Dedifferentiated amniotic fluid mesenchymal stem cell (primary cell): ENCODE results near the gene TBC1D13.
A peak's percentile ranks its signal among the peaks of the same experiment; 100 is the strongest.
"Not testable (repeated sequence)": the region's sequence is repeated elsewhere in the genome, so short reads cannot be mapped to it uniquely, and the experiment has no call there.

Source experiments
- DNase-seq: peaks from one replicate; pipeline ENCODE4 v3.0.0-alpha.2; 2016; ENCODE audit errors: extremely low spot score

TBC1D13 gene

DNA sequence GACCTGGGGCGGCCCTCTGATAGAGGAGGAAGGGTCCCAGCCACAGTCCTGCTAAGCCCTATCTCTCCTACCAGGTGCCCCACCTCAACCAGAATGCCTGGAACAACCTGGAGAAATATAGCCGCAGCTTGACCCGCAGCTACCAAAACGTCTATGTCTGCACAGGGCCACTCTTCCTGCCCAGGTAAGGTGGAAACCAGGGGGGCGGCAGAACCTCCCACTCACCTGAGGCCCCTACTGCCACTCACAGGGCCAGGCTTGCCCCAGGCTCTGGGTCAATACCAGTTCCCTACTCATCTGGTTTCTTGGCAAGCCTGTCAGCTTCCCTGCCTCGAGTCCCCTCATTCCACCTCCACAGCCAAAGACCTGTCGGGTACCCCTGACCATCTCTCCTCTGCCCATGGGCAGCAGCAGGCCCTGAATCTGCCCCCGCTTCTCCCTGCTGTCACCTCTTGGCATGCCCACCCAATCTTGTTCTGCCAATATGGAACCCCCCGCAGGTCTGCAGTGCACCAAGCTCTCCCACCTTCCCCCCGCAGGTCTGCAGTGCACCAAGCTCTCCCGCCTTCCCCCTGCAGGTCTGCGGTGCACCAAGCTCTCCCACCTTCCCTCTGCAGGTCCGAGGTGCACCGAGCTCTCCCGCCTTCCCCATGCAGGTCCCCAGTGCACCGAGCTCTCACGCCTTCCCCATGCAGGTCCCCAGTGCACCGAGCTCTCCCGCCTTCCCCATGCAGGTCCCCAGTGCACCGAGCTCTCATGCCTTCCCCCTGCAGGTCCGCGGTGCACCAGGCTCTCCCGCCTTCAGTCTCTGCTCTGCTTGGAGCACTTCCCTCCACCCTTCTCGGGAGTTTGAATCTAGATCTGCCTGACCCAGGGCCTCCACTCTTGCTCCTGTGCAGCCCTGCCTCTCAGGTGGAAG is 33.9 kb downstream of the TBC1D13 start:
- no peak for DNase-seq

DNA sequence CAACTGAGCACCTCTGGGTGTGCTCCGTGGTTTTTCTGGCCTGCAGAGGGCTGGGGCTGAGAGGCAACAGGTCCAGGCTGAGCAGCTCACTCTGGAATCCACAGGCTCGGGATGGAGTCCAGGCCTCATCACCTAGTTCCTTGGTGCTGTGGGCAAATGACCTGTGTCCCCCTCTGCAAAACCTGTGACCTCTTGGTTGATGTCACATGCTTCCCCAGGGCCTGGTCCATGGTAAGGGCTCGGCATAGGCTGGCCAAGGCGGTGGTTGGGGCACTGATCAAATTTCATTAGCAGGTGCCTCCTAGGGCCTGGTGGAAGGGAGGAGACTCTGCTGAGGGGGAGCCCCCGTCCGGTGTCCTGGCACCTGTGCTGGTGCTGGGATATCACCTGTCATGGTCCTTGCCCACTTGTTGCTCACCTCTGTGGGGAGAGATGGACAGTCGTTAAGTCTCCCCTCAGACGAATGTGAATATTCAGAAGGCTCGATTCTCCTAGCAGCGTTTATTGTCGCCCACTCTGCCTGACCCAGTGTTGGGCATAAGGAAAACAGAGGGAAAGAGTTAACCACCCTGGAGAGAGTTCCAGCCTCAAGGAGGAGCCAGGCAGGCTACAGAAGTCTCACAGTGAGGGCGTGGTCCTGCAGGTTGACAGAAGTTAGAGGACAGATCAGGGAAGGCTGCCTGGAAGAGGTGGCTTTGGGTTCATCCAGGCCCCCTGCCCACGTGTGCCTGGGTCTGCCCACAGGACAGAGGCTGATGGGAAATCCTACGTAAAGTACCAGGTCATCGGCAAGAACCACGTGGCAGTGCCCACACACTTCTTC is 34.7 kb downstream of the TBC1D13 start:
- no peak for DNase-seq

DNA sequence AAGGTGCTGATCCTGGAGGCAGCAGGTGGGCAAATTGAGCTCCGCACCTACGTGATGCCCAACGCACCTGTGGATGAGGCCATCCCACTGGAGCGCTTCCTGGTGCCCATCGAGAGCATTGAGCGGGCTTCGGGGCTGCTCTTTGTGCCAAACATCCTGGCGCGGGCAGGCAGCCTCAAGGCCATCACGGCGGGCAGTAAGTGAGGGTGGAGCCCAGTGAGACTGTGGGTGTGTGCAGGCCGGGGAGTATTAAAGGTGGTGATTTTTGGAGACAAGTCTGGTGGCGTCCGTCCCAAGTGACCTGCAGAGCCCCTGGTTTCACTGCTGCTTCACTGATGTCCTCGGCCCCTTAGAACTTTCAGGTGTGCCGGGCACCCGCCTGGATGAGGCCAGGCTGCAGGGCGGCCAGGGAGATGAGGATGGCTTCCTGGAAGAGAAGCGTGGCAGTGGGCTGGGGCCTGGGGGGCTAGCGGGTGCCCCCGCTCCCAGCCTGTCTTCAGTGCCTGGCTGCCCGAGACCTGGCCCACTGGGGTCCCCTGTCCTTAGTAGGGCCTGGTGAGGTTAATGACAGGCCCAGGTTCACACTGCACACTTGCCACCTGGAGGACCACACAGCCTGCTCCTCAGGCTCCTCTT is 35.5 kb downstream of the TBC1D13 start:
- DNase-seq, result no peak

DNA sequence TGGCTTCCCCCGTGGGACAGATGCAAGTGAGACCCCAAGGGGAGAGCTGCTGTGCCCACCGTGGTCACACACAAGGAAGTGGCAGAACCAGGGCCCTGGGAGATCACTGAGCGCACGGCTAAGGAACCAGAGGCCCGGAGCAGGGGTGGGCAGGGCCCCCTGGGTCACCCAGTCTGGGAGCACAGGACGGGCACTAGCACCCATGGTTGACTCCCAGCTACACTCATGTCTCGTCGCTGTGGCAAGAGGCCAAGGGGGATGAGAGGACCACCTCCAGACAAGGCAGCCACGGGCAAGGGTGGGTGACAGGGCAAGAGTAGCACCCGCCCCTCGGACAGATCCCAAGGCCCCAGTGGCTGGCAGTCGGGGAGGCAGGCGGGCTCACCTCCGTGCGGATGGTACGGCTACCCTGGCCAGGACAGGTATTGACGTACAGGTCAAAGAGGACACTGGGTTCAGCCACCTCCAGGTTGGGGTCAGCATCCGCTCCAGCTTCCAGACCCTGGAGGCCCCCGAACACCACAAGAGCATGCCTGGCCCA is 36.4 kb downstream of the TBC1D13 start:
- DNase-seq, result no peak

DNA sequence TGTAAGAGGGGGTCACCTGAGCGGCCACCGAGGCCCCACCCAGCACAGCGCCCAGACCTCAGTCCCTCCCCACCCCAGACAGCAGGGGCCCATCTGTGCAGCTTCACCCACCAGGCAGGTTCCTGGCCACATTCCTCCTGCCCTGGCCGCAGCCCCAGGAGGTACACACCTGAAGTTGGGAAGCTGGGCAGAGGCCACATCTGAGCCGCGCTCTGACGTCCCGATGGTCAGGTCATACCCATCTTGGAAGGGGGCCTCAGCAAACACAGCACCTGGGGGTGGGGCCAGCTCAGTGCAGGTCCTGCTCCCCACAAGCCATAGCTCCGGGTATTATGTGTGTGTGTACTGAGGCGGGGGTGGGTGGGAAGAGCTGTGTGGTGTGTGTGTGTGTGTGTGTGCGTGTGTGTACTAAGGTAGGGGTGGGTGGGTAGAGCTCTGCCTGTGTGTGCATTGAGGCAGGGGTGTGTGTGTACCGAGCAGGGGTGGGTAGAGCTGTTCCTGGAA is 36.9 kb downstream of the TBC1D13 start:
- no peak for DNase-seq

DNA sequence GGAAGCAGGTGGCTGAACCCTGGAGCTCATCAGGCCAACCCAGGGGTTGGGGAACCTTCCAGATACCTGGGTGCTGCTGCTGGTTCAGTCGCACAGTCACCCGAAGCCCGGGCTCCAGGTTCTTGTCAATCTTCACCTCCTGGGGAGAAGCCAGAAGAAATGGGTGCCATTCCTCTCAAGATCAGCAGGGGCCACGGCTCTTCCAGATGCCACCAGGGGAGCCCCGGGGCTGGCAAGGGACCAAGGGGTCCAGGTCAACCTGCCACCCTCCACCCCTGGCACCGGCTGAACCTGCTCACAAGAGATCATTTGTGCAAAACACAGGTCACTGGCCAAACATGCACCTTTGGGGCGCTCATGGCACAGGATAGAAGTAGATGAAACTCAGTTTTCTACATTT is 37.9 kb downstream of the TBC1D13 start:
- no peak for DNase-seq

DNA sequence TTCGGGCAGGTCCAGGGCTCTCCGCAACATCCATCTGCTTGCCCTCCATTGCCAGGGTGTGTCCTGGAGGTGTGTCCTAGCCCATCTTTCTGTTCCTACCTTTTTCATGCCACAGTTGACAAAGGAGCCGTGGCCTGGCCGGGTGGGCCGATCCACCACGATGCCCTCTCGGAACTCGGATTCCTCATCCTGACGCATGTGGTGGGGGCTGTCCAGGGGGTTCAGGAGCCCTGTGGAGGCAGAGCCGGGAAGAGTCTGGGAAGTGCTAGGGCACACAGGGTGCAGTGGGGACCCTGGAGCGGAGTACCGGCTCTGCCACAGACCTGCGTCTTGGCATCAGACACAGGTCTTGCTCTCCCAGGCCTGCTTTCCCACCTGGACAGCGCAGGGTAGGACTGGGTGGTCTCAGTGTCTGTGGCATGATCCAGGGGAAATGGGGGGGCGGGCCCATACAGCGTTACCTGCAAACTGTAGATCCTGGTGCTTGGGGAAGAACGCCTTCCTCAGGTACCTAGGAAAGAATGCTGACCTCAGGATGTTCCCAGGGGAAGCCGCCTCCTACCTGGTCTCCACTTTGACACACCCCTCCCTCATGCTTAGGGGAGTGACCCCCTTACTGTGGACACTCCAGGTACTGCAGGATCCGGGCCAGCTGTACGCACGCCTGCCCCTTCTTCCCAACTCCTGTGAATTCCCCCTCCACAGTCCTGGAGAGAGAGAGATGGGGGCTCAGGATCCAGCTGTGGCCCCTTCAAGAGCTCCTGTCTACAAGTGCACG is 39.1 kb downstream of the TBC1D13 start:
- no peak for DNase-seq

DNA sequence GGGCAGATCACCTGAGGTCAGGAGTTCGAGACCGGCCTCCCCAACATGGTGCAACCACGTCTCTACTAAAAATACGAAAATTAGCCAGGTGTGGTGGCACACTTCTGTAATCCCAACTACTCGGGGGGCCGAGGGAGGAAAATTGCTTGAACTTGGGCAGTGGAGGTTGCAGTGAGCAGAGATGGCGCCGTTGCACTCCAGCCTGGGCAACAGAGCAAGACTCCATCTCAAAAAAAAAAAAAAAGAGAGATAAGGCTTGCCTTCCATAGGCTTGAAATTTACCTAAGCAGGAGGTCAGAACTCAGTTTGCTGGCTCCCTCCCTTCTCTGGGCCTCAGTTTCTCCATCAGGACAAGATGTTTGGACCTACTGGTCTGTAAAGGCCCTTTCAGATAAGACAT is 41.2 kb downstream of the TBC1D13 start:
- no peak for DNase-seq

DNA sequence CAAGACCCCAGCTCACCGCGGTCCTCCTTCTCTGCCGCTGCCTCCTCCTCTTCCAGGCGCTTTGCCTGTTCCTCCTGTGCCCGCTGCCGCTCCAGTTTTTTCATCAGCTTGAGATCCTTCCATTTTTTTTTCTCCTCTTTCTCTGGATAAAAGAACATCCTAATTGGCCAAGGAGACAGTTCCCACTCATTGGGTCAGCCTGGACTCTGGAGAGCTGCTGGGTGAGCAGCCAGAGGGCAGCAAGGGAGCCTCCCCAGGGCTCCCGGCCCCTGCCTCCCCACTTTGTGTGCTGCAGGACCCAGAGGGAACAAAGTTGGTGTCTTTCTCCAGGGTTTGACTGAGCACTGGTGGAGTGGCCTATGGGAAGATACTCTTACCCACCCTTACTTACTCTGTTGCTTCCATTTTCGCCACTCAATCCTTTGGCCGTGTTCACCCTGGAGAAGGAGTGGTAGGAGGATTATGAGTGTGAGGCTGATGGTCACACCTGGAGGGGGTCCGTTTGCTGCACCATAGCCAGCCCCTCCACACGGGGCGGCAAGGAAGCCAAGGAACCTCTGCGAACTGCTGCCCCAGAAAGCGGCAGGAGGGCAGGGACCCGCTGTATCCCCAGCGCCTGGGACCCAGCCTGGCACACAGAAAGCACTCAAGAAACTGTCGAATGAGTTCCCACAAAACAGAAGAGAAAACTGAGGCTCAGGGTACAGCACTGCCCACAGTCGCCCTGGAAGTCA is 41.8 kb downstream of the TBC1D13 start:
- no peak for DNase-seq

DNA sequence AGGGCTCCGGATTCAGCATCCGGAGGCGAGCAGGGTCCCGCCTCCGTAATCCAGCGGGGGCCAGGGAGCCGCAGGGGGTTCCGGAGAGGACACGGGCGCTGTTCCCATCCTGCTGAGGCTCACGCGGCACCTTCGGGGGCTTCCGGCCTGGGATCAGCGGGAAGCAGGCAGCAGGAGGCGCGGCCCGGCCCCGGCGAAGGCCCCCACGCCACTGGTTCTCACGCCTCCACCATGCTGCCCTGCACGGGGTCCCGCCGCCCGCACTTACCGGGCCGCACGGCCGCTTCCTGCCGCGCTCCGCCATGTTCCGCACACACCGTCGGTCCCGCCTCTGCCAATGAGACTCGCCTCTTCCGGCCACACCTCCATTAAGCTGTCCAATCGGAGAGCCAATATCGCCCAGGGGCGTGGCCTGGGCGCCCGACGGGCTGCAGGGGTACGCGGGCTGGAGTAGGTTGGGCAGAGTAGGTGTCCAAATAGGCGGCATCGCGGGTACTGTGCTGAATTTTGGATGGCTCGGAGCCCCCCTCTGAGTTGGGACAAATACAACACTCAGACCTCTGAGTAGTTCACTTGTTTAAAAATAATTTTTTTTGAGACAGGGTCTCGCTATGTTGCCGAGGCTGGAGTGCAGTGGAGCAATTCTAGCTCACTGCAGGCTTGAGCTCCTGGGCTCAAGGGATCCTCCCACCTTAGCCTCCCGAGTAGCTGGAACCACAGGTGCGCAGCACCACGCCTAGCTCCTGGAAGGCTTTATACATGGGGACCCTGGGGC is 42.6 kb downstream of the TBC1D13 start, which contains the start of gene SPOUT1:
Gene SPOUT1 (minus strand): TSS at position 318 of the 775 bp plus-strand sequence. CDS start 14 bp downstream, at position 304.
- peak; percentile 91 for DNase-seq

DNA sequence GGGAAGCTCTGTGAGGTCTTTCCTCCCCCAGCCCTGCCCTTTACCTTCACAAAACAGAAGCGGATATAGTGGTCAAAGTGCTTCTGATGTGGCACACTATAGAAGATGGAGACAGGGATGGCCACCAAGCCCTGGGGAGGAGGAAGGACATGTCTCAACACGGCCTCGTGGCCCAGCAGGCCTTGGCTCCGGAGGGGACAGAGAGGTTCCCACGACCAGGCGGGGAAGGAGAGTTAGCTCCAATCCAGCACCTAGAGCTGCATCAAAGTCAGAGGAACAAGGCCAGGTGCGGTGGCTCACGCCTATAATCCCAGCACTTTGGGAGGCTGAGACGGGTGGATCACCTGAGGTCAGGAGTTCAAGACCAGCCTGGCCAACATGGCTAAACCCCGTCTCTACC is 46.6 kb downstream of the TBC1D13 start:
- DNase-seq, result no peak

DNA sequence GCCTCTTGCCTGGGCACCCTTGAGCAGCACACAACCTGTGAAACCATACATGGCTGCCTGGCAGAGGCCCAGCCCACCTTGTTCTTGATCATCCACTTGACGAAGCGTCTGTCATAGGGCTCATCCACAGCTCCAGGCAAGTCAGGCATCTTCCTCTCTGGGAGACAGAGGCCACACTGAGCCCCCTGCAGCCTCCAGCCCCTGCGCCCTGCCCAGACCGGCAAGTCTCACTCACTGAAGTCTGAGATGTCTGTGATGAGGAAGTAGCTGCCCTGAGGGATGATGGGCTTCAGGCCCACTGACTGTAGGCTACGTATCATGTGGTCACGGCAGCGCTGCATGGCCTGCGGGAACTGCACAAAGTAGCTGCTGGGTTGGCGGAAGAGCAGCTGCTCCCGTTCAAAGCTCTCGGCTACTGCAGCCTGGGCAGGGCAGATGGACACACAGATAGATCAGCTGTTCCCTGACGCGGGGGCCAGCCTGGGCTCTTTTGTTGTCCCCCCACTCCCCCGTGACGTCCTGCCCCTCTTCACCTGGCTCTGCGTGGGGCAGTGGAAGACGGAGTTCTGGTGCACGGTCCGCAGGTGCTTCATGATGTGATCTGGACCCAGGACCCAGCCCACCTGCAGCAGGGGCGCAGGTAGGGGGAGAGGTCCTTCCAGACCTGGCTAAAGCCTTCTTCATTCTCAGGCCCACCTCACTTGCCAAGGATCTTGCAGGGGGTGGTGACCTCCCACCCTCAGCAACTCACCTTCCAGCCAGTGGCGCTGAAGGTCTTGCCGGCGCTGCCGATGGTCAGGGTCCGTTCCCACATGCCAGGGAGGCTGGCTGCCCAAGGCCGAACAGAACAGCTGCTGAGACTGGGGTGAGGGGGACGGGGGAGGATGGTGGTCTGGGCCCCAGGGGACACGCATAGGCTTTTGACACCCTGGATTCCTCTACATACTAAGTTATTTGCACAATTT is 48.5 kb downstream of the TBC1D13 start:
- DNase-seq, result no peak

DNA sequence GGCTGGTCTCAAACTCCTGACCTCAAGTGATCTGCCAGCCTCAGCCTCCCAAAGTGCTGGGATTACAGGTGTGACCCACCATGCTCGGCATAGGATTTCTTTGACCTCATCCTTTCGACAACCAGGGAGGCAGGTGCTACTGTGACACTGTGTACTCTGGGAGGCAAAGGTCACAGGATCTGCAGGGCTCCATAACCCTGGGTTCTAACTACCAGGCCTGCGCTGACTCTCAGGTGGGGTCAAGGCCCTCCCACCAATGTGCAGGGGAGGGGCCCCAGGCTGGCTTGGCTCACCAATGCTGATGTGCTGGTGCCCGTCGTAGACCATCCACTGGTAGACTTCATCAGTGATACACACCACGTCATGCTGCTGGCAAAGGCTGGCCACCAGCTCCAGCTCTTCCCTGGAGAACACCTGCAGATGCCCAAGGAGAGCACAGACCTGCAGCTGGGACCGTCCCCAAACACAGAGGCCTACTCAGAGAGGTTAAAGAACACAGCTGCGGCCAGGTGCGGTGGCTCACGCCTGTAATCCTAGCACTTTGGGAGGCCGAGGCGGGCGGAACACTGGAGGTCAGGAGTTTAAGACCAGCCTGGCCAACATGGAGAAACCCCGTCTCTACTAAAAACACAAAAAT is 49.6 kb downstream of the TBC1D13 start:
- DNase-seq, result no peak

DNA sequence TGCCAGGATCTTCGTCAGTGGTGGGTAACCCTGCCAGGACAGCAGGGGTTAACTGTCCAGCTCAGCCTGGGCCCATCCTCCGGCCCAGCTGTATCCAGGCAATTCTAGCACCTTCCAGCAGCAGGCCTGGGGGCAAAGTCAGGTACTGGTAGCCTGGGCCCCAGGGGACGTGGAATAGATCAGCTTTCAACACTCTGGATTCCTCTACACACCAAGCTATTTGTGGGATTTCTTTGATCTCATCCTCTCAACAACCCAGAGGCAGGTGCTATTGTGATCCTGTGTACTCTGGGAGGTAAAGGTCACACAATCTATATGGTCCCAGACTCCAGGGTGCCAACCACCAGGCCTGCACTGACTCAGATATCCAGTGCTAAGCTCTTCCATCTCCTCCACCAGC is 51.3 kb downstream of the TBC1D13 start:
- DNase-seq, result no peak

DNA sequence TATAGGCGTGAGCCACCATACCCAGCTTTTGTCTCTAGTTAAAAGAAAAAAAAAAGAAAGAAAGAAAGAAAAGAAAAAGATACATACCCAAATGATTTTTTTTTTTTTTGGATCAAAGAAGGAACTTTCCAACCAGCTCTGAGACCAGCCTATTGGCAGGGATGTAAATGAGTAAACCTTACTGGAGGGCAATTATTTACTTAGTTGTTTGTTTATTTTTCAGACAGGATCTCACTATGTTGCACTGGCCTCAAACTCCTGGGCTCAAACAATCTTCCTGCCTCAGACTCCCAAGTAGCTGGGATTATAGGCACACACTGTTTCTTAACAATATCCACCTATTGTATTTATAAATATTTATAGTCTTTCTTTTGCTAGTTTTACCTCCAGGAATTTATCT is 53.5 kb downstream of the TBC1D13 start:
- DNase-seq, result no peak

DNA sequence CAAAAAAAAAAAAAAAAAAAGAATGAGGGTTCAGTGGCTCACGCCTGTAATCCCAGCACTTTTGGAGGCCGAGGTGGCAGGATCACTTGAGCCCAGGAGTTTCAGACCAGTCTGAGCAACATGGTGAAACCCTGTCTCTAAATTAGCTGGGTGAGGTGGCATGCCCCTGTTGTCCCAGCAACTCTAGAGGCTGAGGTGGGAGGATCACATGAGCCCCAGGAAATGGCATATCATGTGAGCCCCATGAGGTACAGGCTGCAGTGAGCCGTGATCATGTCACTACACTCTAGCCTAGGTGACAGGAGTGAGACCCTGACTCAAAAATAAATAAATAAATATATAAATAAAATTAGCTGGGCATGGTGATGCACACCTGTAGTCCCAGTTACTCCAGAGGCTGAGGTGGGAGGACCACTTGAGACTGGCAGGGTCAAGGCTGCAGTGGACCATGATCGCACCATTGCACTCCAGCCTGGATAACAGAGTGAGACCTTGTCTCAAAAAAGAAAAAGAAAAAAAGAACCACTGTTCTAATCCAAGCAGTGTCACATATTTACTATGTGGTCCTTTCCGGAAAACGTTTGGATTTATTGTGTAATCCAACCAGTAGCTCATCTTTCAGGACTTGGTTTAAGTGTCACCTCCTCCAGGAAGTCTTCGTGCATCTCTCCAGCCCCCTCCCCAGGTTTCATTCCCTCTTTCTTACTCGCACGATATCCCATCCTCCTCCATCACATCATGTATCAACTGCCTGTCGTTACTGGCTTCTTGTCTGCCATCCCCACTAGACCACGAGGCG is 54.8 kb downstream of the TBC1D13 start:
- DNase-seq, result no peak

DNA sequence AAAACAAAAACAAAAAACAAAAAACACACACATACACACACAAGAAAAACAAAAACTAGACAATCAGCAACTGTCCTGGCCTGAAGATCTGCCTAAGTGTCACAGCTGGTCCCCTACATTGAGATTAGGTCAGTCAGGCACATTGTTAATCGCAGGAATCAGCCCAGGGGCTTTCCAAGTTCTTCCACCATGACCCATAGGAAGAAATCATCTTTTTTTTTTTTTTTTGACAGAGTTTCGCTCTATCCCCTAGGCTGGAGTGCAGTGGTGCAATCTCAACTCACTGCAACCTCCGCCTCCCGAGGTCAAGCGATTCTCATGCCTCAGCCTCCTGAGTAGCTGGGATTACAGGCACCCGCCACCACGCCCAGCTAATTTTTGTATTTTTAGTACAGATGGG is 56.1 kb downstream of the TBC1D13 start:
- DNase-seq, result not testable (repeated sequence)
